Measurements from ENCODE around the gene DSP. TPM values are rescaled to one million over a fixed set of nuclear protein-coding genes. Genes with fewer than 3 reads are reported as not detected.

The DSP gene
- total RNA-seq, 2 experiments from 2014 or later = 0.07 to 0.25 TPM

DNA sequence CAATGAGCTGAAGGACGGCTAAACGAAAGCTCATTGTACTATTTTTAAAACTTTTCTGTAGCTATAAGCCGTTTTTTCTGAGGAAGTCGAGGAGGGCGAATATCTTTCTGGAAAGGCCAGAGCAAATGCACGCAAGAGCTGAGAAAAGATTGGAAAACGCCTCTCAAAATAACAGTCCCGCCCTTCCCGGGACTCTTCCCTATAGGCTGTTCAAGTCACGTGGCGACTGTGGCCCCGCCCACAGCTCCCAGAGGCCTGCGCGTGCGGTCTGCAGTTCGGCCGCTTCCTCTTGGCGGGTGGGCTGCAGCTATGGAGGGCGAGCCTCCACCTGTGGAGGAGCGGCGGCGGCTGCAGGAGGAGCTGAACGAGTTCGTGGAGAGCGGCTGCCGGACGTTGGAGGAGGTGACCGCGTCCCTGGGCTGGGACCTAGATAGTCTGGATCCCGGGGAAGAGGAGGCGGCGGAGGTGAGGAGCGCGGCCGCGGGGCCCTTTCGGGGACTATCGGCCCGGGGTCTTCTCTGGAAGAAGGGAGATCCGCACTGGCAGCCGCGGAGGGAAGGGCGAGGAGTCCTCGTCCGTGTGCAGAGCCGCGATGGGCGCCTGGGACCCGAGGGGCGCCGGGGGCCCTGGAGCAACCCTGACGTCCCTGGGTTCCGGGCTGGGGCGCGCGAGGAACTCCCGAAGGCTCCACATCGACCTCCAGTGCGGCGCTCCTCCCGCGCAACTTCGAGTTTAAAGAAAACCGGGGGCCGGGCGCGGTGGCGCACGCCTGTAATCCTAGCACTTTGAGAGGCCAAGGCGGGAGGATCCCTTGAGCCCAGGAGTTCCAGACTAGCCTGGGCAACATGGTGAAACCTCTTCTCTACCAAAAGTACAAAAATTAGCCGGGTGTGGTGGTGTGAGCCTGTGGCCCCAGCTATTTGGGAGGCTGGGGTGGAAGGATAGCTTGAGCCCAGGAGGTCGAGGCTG is 48.8 kb downstream of the DSP start, which contains the start of gene SNRNP48:
Gene SNRNP48 (plus strand): TSS at position 250 of the 969 bp plus-strand sequence. CDS start 60 bp downstream, at position 310.
- Mint-ChIP-seq H3K4me1 (ENCODE audit: low read depth) (peaks cover 35% of the 10 kb centered on the region), H3K4me3 (peak within 1 kb of the TSS; percentile 98), H3K36me3 (ENCODE audit: low read depth) (peaks cover 20% of the 10 kb centered on the region), H3K27ac (peak within 1 kb of the TSS; percentile 93), H3K27me3 (no peaks in the 10 kb centered on the region), H3K9me3 (no peaks in the 10 kb centered on the region)
- POLR2A ChIA-PET = interaction anchor here (0.6 to 1.6 kb wide), 8 partner anchors 7 to 275 kb away, joined by 3 to 7 read pairs (median 4); no protein-coding TSS in a partner anchor
- CTCF ChIA-PET = interaction anchor here (1.0 to 1.2 kb wide), 5 partner anchors 10 to 481 kb away, joined by 3 to 5 read pairs (median 4); no protein-coding TSS in a partner anchor
- ATAC-seq (peak; percentile 99), DNase-seq (peak; percentile 97)
- TF ChIP-seq, protein P1, sequence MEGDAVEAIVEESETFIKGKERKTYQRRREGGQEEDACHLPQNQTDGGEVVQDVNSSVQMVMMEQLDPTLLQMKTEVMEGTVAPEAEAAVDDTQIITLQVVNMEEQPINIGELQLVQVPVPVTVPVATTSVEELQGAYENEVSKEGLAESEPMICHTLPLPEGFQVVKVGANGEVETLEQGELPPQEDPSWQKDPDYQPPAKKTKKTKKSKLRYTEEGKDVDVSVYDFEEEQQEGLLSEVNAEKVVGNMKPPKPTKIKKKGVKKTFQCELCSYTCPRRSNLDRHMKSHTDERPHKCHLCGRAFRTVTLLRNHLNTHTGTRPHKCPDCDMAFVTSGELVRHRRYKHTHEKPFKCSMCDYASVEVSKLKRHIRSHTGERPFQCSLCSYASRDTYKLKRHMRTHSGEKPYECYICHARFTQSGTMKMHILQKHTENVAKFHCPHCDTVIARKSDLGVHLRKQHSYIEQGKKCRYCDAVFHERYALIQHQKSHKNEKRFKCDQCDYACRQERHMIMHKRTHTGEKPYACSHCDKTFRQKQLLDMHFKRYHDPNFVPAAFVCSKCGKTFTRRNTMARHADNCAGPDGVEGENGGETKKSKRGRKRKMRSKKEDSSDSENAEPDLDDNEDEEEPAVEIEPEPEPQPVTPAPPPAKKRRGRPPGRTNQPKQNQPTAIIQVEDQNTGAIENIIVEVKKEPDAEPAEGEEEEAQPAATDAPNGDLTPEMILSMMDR (IDR thresholded peaks at IDR 0.05) = no peak
- intact Hi-C loops (cut with micrococcal nuclease) = no loop called here

DNA sequence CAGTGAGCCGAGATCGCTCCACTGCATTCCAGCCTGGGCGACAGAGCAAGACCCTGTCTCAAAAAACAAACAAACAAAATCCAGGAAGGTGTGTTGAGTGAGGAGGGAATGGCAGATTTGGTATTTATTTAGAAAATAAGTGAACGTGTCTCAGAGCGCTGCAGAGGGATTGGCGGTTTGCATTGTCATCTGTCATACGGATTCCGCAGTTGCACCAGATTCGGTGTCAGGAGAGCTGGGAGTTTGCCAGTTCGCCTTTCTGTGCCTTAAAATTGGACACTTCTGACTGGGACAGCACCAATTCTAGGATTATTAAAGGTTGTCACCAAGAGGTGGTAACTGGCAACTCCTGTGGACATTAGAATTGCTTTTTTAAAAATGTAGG is 49.4 kb downstream of the DSP start:
- ChIA-PET POLR2A (interaction anchor here (1.1 to 1.6 kb wide), 4 partner anchors 8 to 275 kb away, joined by 3 to 5 read pairs (median 4); partner anchors contain the start of genes CAGE1 and RIOK1), CTCF (interaction anchor here (1.2 to 1.3 kb wide), 2 partner anchors 10 to 66 kb away, joined by 3 read pairs; no protein-coding TSS in a partner anchor)
- peak overlapping the region; percentile 98 for H3K4me3 Mint-ChIP-seq
- intact Hi-C loops (cut with micrococcal nuclease) = no loop called here
- TF ChIP-seq, protein P1 (IDR thresholded peaks at IDR 0.05) = no peak
- H3K36me3 Mint-ChIP-seq (ENCODE audit: low read depth) = peaks cover 23% of the 10 kb centered on the region
- peak overlapping the region; percentile 93 for H3K27ac Mint-ChIP-seq
- ATAC-seq (no peak), DNase-seq (no peak)
- H3K27me3 Mint-ChIP-seq = no peaks in the 10 kb centered on the region
- peaks cover 35% of the 10 kb centered on the region for H3K4me1 Mint-ChIP-seq (ENCODE audit: low read depth)
- no peaks in the 10 kb centered on the region for H3K9me3 Mint-ChIP-seq

DNA sequence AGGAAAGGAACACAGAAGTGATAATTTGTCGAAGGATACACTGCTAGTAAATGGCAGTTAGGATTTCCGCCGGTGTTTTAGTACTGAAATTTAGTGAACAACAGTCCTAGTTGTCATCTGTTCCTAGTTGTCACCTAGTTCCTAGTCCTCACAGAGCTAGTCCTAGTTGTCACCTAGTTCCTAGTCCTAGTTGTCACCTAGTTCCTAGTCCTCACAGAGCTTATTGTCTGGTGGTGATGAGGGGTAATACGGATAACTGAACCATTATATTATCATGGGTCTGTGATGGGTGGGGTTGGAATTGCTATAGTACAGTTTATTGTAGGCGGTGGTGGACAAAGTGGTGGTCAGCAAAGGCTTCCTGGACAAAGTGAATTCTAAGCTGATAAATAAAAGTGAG is 50.3 kb downstream of the DSP start:
- POLR2A ChIA-PET = interaction anchor here (0.6 to 1.6 kb wide), 4 partner anchors 9 to 461 kb away, joined by 3 to 5 read pairs (median 4); partner anchors contain the start of genes CAGE1 and RIOK1
- H3K27me3 Mint-ChIP-seq = no peaks in the 10 kb centered on the region

DNA sequence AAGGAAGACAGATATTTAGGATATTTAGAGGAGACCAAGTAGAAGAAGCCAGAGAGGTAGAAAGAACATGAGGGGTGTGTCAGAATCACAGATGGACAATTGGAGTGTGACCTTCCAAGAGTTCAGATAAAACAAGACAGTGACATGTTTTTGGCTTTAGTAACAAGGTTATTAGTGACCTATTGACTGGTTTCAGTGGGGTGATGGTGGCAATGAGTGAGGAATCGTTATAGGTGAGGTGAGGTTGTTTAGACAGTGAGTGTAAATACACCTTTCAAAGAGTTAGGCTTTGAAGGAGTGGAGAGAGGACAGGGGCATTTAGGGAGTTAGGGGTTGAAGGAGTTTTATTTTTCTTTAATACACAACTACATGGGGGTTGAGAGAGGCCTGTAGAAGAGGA is 51.8 kb downstream of the DSP start:
- H3K27ac Mint-ChIP-seq = no peak overlapping the region
- DNase-seq (no peak), ATAC-seq (no peak)
- TF ChIP-seq, protein P1 (IDR thresholded peaks at IDR 0.05) = no peak
- H3K9me3 Mint-ChIP-seq = no peaks in the 10 kb centered on the region
- no peak overlapping the region for H3K4me3 Mint-ChIP-seq
- peaks cover 34% of the 10 kb centered on the region for H3K36me3 Mint-ChIP-seq (ENCODE audit: low read depth)
- intact Hi-C loops (cut with micrococcal nuclease) = no loop called here
- ChIA-PET POLR2A (no interaction called here), CTCF (no interaction called here)
- H3K27me3 Mint-ChIP-seq = no peaks in the 10 kb centered on the region
- H3K4me1 Mint-ChIP-seq (ENCODE audit: low read depth) = peaks cover 35% of the 10 kb centered on the region

More for the DNA sequence above, 50.3 kb downstream of the DSP start:
- peaks cover 38% of the 10 kb centered on the region for H3K4me1 Mint-ChIP-seq (ENCODE audit: low read depth)
- no peaks in the 10 kb centered on the region for H3K9me3 Mint-ChIP-seq
- TF ChIP-seq, protein P1 (IDR thresholded peaks at IDR 0.05) = no peak
- H3K36me3 Mint-ChIP-seq (ENCODE audit: low read depth) = peaks cover 29% of the 10 kb centered on the region
- no peak for DNase-seq
- intact Hi-C loops (cut with micrococcal nuclease) = no loop called here
- ATAC-seq = no peak
- peak overlapping the region; percentile 98 for H3K4me3 Mint-ChIP-seq
- H3K27ac Mint-ChIP-seq = peak overlapping the region; percentile 4
- CTCF ChIA-PET = interaction anchor here (1.3 kb wide), 1 partner anchor 9 kb away, joined by 3 read pairs; no protein-coding TSS in a partner anchor

All from activated CD8-positive, alpha-beta T cell treated with anti-CD3 and anti-CD28 coated beads for 36 hours (primary cell).